Activated CD8-positive, alpha-beta memory T cell treated with anti-CD3 and anti-CD28 coated beads, Interleukin-2, amount 50 U/mL, for 1 hour (primary cell): Measurements from ENCODE around the gene EFEMP1.
"Not testable (repeated sequence)": the region's sequence is repeated elsewhere in the genome, so short reads cannot be mapped to it uniquely, and the experiment has no call there.

Experiments used
- DNase-seq: peaks from one replicate; pipeline ENCODE4 v3.0.0-alpha.2; 2020; ENCODE audit errors: extremely low read depth

The EFEMP1 gene

GRCh38 chr2:55865096-55865835 is 58.3 kb downstream of the EFEMP1 start:
- DNase-seq = no peak

GRCh38 chr2:55864351-55865084 is 59.1 kb downstream of the EFEMP1 start:
- DNase-seq = no peak

GRCh38 chr2:55862673-55863390 is 60.8 kb downstream of the EFEMP1 start:
- DNase-seq = no peak

GRCh38 chr2:55862246-55862645 is 61.3 kb downstream of the EFEMP1 start:
- no peak for DNase-seq

GRCh38 chr2:55861733-55862132 is 61.8 kb downstream of the EFEMP1 start:
- DNase-seq = no peak

GRCh38 chr2:55860832-55861231 is 62.8 kb downstream of the EFEMP1 start:
- no peak for DNase-seq

GRCh38 chr2:55859875-55860274 is 63.7 kb downstream of the EFEMP1 start:
- DNase-seq = no peak

- DNase-seq = no peak
These were observed 65.8 kb downstream of the EFEMP1 start for GRCh38 chr2:55857766-55858165.

GRCh38 chr2:55856936-55857335 is 66.6 kb downstream of the EFEMP1 start:
- DNase-seq = no peak

GRCh38 chr2:55848096-55848495 is 75.5 kb downstream of the EFEMP1 start:
- DNase-seq = no peak

- DNase-seq = no peak
These were observed 77.2 kb downstream of the EFEMP1 start for GRCh38 chr2:55846426-55846825.

- no peak for DNase-seq
These were observed 78.6 kb downstream of the EFEMP1 start for GRCh38 chr2:55844986-55845385.

- DNase-seq = no peak
These were observed 79.6 kb downstream of the EFEMP1 start for GRCh38 chr2:55843994-55844345.

- no peak for DNase-seq
These were observed 80.2 kb downstream of the EFEMP1 start for GRCh38 chr2:55843096-55843993.

- DNase-seq = no peak
These were observed 81.5 kb downstream of the EFEMP1 start for GRCh38 chr2:55842046-55842445.

- DNase-seq = no peak
These were observed 83.1 kb downstream of the EFEMP1 start for GRCh38 chr2:55840460-55840859.

- no peak for DNase-seq
These were observed 84.3 kb downstream of the EFEMP1 start for GRCh38 chr2:55839182-55839819.

GRCh38 chr2:55838653-55839052 is 84.9 kb downstream of the EFEMP1 start:
- no peak for DNase-seq

GRCh38 chr2:55838117-55838516 is 85.5 kb downstream of the EFEMP1 start:
- DNase-seq = not testable (repeated sequence)

GRCh38 chr2:55837073-55837472 is 86.5 kb downstream of the EFEMP1 start:
- no peak for DNase-seq
